ENCODE results near the gene C16orf95. TPM values are rescaled to one million over a fixed set of nuclear protein-coding genes. Genes with fewer than 3 reads are reported as not detected.
"Not testable (repeated sequence)": the region's sequence is repeated elsewhere in the genome, so short reads cannot be mapped to it uniquely, and the experiment has no call there.

Gene C16orf95
- total RNA-seq, 3 donors from 2014 or later (not counting 1 experiment from before 2014, with no cell fraction given), result 1.6 to 4.1 (median 2.7) TPM

DNA sequence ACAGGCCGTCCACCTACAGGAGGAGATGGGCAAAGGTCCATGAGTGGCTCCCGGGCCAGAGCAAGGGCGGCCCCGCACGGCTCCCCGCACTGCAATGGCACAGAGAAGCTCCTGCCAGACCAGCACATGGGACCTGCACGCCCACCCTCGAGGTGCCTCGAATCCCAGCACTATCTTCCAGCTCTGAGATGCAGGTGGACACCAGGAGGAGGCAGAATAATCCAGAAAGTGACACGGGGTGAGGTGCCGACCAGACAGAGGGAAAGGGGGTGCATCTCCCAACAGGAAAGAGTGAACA, 26.5 kb upstream of the C16orf95 start:
- no peak overlapping the region for H3K27ac ChIP-seq (ENCODE audit: low read length)
- intact Hi-C loops (cut with micrococcal nuclease), result no loop called here
- peaks cover 17% of the 10 kb centered on the region for H3K4me1 ChIP-seq (ENCODE audit: control insufficient read depth, insufficient read depth, low read length)
- H3K4me3 ChIP-seq (ENCODE audit: low read length), result no peak overlapping the region
- no peaks in the 10 kb centered on the region for H3K27me3 Mint-ChIP-seq (ENCODE audit: low read depth in 2 of 2)
- peaks cover 25% of the 10 kb centered on the region for H3K36me3 ChIP-seq (ENCODE audit: control insufficient read depth, insufficient read depth, low read length)
- DNase-seq, result no peak
- peak overlapping the region; percentile 9 for H3K4me3 Mint-ChIP-seq
- no peak for ATAC-seq
- 95% methylated on average over 11 of the region's 11 CpGs for WGBS (ENCODE audit: insufficient coverage)
- no peaks in the 10 kb centered on the region for H3K9me3 Mint-ChIP-seq
- H3K36me3 Mint-ChIP-seq, result no peaks in the 10 kb centered on the region
- H3K4me1 Mint-ChIP-seq, result peaks cover 6 to 14% of the 10 kb centered on the region in 2 donors
- H3K27ac Mint-ChIP-seq, result peak overlapping the region in 1 of 2 donors; percentile 51
- TF ChIP-seq, protein P1, sequence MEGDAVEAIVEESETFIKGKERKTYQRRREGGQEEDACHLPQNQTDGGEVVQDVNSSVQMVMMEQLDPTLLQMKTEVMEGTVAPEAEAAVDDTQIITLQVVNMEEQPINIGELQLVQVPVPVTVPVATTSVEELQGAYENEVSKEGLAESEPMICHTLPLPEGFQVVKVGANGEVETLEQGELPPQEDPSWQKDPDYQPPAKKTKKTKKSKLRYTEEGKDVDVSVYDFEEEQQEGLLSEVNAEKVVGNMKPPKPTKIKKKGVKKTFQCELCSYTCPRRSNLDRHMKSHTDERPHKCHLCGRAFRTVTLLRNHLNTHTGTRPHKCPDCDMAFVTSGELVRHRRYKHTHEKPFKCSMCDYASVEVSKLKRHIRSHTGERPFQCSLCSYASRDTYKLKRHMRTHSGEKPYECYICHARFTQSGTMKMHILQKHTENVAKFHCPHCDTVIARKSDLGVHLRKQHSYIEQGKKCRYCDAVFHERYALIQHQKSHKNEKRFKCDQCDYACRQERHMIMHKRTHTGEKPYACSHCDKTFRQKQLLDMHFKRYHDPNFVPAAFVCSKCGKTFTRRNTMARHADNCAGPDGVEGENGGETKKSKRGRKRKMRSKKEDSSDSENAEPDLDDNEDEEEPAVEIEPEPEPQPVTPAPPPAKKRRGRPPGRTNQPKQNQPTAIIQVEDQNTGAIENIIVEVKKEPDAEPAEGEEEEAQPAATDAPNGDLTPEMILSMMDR (IDR thresholded peaks at IDR 0.05), result no peak
- H3K27me3 ChIP-seq (ENCODE audit: control insufficient read depth, insufficient read depth, low read length), result no peaks in the 10 kb centered on the region
- no peaks in the 10 kb centered on the region for H3K9me3 ChIP-seq (ENCODE audit: control insufficient read depth, insufficient read depth, low read length)

DNA sequence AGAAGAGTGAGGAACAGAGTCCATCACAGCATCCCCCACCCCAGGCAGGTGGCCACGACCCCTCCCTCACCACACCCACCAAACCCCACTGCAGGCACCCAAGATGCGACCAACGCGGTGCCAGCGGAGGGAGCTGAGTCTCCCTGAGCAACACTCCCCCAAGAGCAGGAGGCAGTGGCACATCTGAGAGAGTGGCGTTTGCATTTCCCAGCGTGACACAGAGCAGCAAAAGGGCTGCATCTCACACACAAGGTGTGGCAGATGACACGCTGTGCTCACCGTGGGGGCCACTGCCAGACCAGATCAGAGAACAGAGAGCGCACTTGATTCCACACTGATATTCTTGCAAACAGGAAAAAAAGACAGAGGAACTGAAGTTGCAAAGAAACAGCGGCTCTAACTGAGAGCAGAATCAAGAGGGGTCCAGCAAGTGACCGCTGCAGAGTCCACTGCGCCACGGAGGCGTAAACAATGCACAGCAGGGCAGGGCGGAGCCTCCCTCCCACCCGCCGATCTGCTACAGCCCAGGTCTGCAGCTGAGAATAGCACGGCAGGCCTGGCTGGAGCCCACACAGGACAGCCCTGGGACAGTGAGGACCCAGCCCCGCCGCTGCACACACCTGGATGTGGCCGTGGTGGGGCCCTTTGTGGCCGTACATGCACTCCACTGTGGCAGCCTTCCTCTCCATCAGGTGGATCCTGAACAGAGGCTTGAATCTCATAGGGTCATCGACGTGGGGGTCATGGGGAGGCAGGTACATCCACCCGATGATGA, 26.0 kb upstream of the C16orf95 start:
- no peak overlapping the region for H3K27ac ChIP-seq (ENCODE audit: low read length)
- H3K36me3 ChIP-seq (ENCODE audit: control insufficient read depth, insufficient read depth, low read length), result peaks cover 25% of the 10 kb centered on the region
- Mint-ChIP-seq H3K4me3 (peak overlapping the region; percentile 55), H3K27me3 (ENCODE audit: low read depth in 2 of 2) (no peaks in the 10 kb centered on the region), H3K36me3 (no peaks in the 10 kb centered on the region), H3K9me3 (no peaks in the 10 kb centered on the region), H3K27ac (peak overlapping the region in 1 of 2 donors; percentile 51), H3K4me1 (peaks cover 6 to 14% of the 10 kb centered on the region in 2 donors)
- no peak overlapping the region for H3K4me3 ChIP-seq (ENCODE audit: low read length)
- H3K4me1 ChIP-seq (ENCODE audit: control insufficient read depth, insufficient read depth, low read length), result peaks cover 17% of the 10 kb centered on the region
- no peaks in the 10 kb centered on the region for H3K9me3 ChIP-seq (ENCODE audit: control insufficient read depth, insufficient read depth, low read length)
- DNase-seq, result no peak
- no peaks in the 10 kb centered on the region for H3K27me3 ChIP-seq (ENCODE audit: control insufficient read depth, insufficient read depth, low read length)
- TF ChIP-seq, protein P1 (IDR thresholded peaks at IDR 0.05), result no peak
- intact Hi-C loops (cut with micrococcal nuclease), result no loop called here
- ATAC-seq, result no peak
- WGBS (ENCODE audit: insufficient coverage), result 88% methylated on average over 26 of the region's 26 CpGs

DNA sequence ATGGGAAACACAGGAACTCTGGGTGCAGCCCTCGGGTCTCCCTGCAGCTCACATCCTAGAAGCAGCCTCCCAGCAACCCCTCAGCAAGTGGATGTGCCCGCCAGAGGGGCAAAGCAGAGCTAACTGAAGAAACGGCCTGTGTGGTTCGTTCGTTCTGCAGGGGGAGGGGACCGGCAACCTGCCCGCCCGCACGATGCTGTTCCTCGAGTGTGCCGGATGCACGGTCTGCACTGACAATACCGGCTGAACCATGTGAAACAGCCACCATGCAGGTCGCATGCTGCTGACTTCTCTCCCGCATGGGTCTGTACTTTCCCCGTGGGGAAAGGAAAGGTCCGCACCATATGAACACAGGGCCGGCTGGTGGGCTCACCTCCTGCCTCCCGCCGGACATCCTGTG, 25.3 kb upstream of the C16orf95 start:
- no peak overlapping the region for H3K27ac ChIP-seq (ENCODE audit: low read length)
- peaks cover 17% of the 10 kb centered on the region for H3K4me1 ChIP-seq (ENCODE audit: control insufficient read depth, insufficient read depth, low read length)
- Mint-ChIP-seq H3K27me3 (ENCODE audit: low read depth in 2 of 2) (no peaks in the 10 kb centered on the region), H3K4me1 (peaks cover 7 to 14% of the 10 kb centered on the region in 2 donors), H3K4me3 (no peak overlapping the region), H3K27ac (no peak overlapping the region), H3K36me3 (no peaks in the 10 kb centered on the region), H3K9me3 (no peaks in the 10 kb centered on the region)
- peaks cover 25% of the 10 kb centered on the region for H3K36me3 ChIP-seq (ENCODE audit: control insufficient read depth, insufficient read depth, low read length)
- intact Hi-C loops (cut with micrococcal nuclease), result no loop called here
- DNase-seq (no peak), ATAC-seq (no peak)
- WGBS (ENCODE audit: insufficient coverage), result 96% methylated on average over 20 of the region's 20 CpGs
- no peak overlapping the region for H3K4me3 ChIP-seq (ENCODE audit: low read length)
- TF ChIP-seq, protein P1 (IDR thresholded peaks at IDR 0.05), result no peak
- no peaks in the 10 kb centered on the region for H3K9me3 ChIP-seq (ENCODE audit: control insufficient read depth, insufficient read depth, low read length)
- no peaks in the 10 kb centered on the region for H3K27me3 ChIP-seq (ENCODE audit: control insufficient read depth, insufficient read depth, low read length)

DNA sequence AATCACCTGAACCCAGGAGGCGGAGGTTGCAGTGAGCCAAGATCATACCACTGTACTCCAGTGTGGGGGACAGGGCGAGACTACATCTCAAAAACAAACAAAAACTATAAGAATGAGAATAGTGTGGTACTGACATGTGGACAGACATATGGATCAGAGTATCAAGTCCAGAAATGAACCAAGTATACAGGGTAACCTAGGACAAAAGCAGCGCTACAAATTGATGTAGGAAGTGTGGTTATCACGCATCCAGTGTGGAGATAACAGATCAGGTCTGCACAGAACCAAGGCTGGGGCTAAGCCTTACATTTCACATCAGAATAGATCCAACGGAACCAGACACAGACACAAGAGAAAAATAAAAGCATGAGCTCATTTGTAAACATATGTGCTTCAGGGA, 23.0 kb upstream of the C16orf95 start:
- H3K4me1 ChIP-seq (ENCODE audit: control insufficient read depth, insufficient read depth, low read length), result peaks cover 12% of the 10 kb centered on the region
- WGBS (ENCODE audit: insufficient coverage), result 96% methylated on average over 3 of the region's 5 CpGs

DNA sequence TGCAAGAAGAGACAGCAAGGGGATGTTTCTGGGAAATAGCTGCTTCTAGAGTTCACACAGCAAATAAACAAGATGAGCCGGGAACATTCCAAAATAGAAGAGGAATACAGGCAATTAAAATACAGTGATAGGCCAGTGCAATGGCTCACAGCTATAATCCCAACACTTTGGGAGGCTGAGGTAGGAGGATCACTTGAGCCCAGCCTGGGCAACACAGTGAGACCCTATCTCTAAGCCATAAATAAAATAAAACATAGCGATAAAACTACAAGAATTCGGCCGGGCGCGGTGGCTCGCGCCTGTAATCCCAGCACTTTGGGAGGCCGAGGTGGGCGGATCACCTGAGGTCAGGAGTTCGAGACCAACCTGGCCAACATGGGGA, 22.5 kb upstream of the C16orf95 start:
- H3K4me3 ChIP-seq (ENCODE audit: low read length); H3K36me3 Mint-ChIP-seq; H3K9me3 ChIP-seq (ENCODE audit: control insufficient read depth, insufficient read depth, low read length); H3K27me3 Mint-ChIP-seq (ENCODE audit: low read depth in 2 of 2); H3K9me3 Mint-ChIP-seq; H3K27ac Mint-ChIP-seq; H3K27ac ChIP-seq (ENCODE audit: low read length); DNase-seq; intact Hi-C loops (cut with micrococcal nuclease); ATAC-seq; H3K27me3 ChIP-seq (ENCODE audit: control insufficient read depth, insufficient read depth, low read length); H3K4me1 ChIP-seq (ENCODE audit: control insufficient read depth, insufficient read depth, low read length); H3K4me3 Mint-ChIP-seq: not testable (repeated sequence)
- 98% methylated on average over 11 of the region's 11 CpGs for WGBS (ENCODE audit: insufficient coverage)
- H3K4me1 Mint-ChIP-seq, result peaks cover 11 to 12% of the 10 kb centered on the region in 2 donors
- H3K36me3 ChIP-seq (ENCODE audit: control insufficient read depth, insufficient read depth, low read length), result peaks cover 35% of the 10 kb centered on the region

More for the DNA sequence above, 23.0 kb upstream of the C16orf95 start:
- H3K27ac Mint-ChIP-seq, result peak overlapping the region in 1 of 2 donors; percentile 18
- no peak for ATAC-seq
- TF ChIP-seq, protein P1 (IDR thresholded peaks at IDR 0.05), result no peak
- no peak for DNase-seq
- Histone ChIP-seq H3K27me3 (ENCODE audit: control insufficient read depth, insufficient read depth, low read length) (no peaks in the 10 kb centered on the region), H3K27ac (ENCODE audit: low read length) (no peak overlapping the region), H3K9me3 (ENCODE audit: control insufficient read depth, insufficient read depth, low read length) (no peaks in the 10 kb centered on the region), H3K4me3 (ENCODE audit: low read length) (no peak overlapping the region), H3K36me3 (ENCODE audit: control insufficient read depth, insufficient read depth, low read length) (peaks cover 30% of the 10 kb centered on the region)
- peaks cover 11 to 12% of the 10 kb centered on the region in 2 donors for H3K4me1 Mint-ChIP-seq
- no peaks in the 10 kb centered on the region for H3K27me3 Mint-ChIP-seq (ENCODE audit: low read depth in 2 of 2)
- H3K9me3 Mint-ChIP-seq, result no peaks in the 10 kb centered on the region
- intact Hi-C loops (cut with micrococcal nuclease), result no loop called here
- H3K36me3 Mint-ChIP-seq, result no peaks in the 10 kb centered on the region
- no peak overlapping the region for H3K4me3 Mint-ChIP-seq
